ENCODE data around the gene TMC5. TPM values are rescaled to one million over a fixed set of nuclear protein-coding genes. Genes with fewer than 3 reads are reported as not detected.

TMC5 gene
- polyA plus RNA-seq, 3 donors: not detected

DNA sequence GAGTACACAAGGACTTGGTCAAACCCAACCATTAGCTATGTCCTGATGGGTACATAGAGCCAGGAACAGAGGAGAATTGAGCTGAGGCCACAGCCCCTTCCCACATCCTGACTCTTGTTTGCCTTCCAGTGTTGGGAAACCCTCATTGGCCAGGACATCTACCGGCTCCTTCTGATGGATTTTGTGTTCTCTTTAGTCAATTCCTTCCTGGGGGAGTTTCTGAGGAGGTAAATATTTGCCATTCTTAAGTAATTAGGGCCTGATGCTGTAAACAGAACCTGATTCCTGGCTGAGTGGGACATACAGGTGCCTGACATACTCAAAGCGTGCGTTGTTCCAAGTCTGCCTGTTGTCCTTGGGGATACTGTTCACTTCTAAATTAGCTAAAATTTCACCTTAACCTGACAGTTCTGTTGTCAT lies 61.6 kb downstream of the TMC5 start:
- Histone ChIP-seq H3K79me2 (ENCODE audit: insufficient read depth, low read length) (no peaks in the 10 kb centered on the region), H3K9me3 (replicated peaks in 1 of 2; ENCODE audit: control insufficient read depth in 1 of 2, insufficient read depth in 1 of 2, low read length in 2 of 2) (no peaks in the 10 kb centered on the region), H3K27ac (ENCODE audit: low read depth in 1 of 2, low read length in 2 of 2) (no peak overlapping the region), H3K27me3 (ENCODE audit: control insufficient read depth in 2 of 2, insufficient read depth in 2 of 2, low read length in 2 of 2) (no peaks in the 10 kb centered on the region), H4K20me1 (ENCODE audit: insufficient read depth, low read length) (no peaks in the 10 kb centered on the region), H2AFZ (ENCODE audit: insufficient read depth, low read depth, low read length, poor library complexity, severe bottlenecking) (no peak overlapping the region), H3K9ac (ENCODE audit: insufficient read depth, low read length, poor library complexity, severe bottlenecking) (no peak overlapping the region), H3K4me1 (ENCODE audit: control insufficient read depth in 1 of 2, insufficient read depth in 2 of 2, low read length in 2 of 2) (no peaks in the 10 kb centered on the region), H3K36me3 (replicated peaks in 1 of 2; ENCODE audit: control insufficient read depth in 1 of 2, insufficient read depth in 2 of 2, low read length in 2 of 2) (no peaks in the 10 kb centered on the region), H3K4me2 (replicated peaks; ENCODE audit: extremely low read depth, low read length, poor library complexity, severe bottlenecking) (no peak overlapping the region), H3K4me3 (replicated peaks in 1 of 3; ENCODE audit: low read depth in 2 of 3, low read length in 3 of 3) (no peak overlapping the region)
- Mint-ChIP-seq H3K27ac (no peak overlapping the region), H3K4me3 (no peak overlapping the region), H3K9me3 (no peaks in the 10 kb centered on the region), H3K4me1 (peaks cover 4% of the 10 kb centered on the region), H3K27me3 (ENCODE audit: low read depth in 3 of 3) (peaks cover 1 to 7% (median 6%) of the 10 kb centered on the region in 3 donors), H3K36me3 (no peaks in the 10 kb centered on the region)
- intact Hi-C loops (cut with micrococcal nuclease): no loop called here
- DNase-seq: no peak
- TF ChIP-seq, protein P1, sequence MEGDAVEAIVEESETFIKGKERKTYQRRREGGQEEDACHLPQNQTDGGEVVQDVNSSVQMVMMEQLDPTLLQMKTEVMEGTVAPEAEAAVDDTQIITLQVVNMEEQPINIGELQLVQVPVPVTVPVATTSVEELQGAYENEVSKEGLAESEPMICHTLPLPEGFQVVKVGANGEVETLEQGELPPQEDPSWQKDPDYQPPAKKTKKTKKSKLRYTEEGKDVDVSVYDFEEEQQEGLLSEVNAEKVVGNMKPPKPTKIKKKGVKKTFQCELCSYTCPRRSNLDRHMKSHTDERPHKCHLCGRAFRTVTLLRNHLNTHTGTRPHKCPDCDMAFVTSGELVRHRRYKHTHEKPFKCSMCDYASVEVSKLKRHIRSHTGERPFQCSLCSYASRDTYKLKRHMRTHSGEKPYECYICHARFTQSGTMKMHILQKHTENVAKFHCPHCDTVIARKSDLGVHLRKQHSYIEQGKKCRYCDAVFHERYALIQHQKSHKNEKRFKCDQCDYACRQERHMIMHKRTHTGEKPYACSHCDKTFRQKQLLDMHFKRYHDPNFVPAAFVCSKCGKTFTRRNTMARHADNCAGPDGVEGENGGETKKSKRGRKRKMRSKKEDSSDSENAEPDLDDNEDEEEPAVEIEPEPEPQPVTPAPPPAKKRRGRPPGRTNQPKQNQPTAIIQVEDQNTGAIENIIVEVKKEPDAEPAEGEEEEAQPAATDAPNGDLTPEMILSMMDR (IDR thresholded peaks at IDR 0.05): no peak
- WGBS (ENCODE audit: insufficient coverage): 64% methylated on average over 3 of the region's 3 CpGs

- no peak overlapping the region for H3K4me3 Mint-ChIP-seq
- Histone ChIP-seq H3K27ac (ENCODE audit: low read depth in 1 of 2, low read length in 2 of 2) (no peak overlapping the region), H3K4me2 (replicated peaks; ENCODE audit: extremely low read depth, low read length, poor library complexity, severe bottlenecking) (no peak overlapping the region), H2AFZ (ENCODE audit: insufficient read depth, low read depth, low read length, poor library complexity, severe bottlenecking) (no peak overlapping the region), H4K20me1 (ENCODE audit: insufficient read depth, low read length) (no peaks in the 10 kb centered on the region), H3K9ac (ENCODE audit: insufficient read depth, low read length, poor library complexity, severe bottlenecking) (no peak overlapping the region), H3K9me3 (replicated peaks in 1 of 2; ENCODE audit: control insufficient read depth in 1 of 2, insufficient read depth in 1 of 2, low read length in 2 of 2) (no peaks in the 10 kb centered on the region), H3K27me3 (ENCODE audit: control insufficient read depth in 2 of 2, insufficient read depth in 2 of 2, low read length in 2 of 2) (no peaks in the 10 kb centered on the region), H3K4me3 (replicated peaks in 1 of 3; ENCODE audit: low read depth in 2 of 3, low read length in 3 of 3) (no peak overlapping the region), H3K36me3 (replicated peaks in 1 of 2; ENCODE audit: control insufficient read depth in 1 of 2, insufficient read depth in 2 of 2, low read length in 2 of 2) (no peaks in the 10 kb centered on the region), H3K79me2 (ENCODE audit: insufficient read depth, low read length) (no peaks in the 10 kb centered on the region), H3K4me1 (ENCODE audit: control insufficient read depth in 1 of 2, insufficient read depth in 2 of 2, low read length in 2 of 2) (no peaks in the 10 kb centered on the region)
- no peaks in the 10 kb centered on the region for H3K9me3 Mint-ChIP-seq
- WGBS (ENCODE audit: insufficient coverage): no CpG with 5 or more reads among the region's 2 CpGs
- H3K27ac Mint-ChIP-seq: no peak overlapping the region
- H3K4me1 Mint-ChIP-seq: peaks cover 4% of the 10 kb centered on the region
- H3K27me3 Mint-ChIP-seq (ENCODE audit: low read depth in 3 of 3): peaks cover 1 to 9% (median 4%) of the 10 kb centered on the region in 3 donors
- no peak for DNase-seq
- H3K36me3 Mint-ChIP-seq: no peaks in the 10 kb centered on the region
- intact Hi-C loops (cut with micrococcal nuclease): no loop called here
- TF ChIP-seq, protein P1 (IDR thresholded peaks at IDR 0.05): no peak
Observed at GRCh38 chr16:19481296-19481695, 63.6 kb downstream of the TMC5 start.

Data from CD14-positive monocyte (primary cell).